Measurements from ENCODE around the gene FRAS1. TPM values are rescaled to one million over a fixed set of nuclear protein-coding genes. Genes with fewer than 3 reads are reported as not detected.
A peak's percentile ranks its signal among the peaks of the same experiment; 100 is the strongest.
"Not testable (repeated sequence)": the region's sequence is repeated elsewhere in the genome, so short reads cannot be mapped to it uniquely, and the experiment has no call there.

Gene FRAS1
- total RNA-seq, 2 donors from 2014 or later = 6.4 to 11.0 TPM

DNA sequence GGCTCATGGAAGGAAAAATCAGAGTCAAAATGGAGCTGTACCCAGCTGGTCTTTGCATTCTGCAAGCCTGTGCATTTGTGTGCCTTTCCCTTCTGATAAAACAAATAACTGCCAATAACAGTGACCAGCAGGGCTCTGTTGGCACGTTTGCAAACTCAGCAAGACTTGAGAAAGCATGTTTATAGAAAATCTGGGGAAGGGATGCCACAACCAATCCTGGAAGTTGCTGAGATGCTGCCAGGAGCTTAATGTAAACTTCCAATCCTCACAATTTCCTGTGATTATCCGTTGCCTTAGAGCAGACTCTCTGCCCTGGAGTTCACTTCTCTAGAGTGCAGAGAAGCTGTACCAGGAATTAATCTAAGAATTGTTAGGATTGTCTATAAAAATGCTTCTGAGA lies 487.6 kb downstream of the FRAS1 start:
- Histone ChIP-seq H3K9me3 (no peaks in the 10 kb centered on the region), H3K4me1 (replicated peaks) (no peaks in the 10 kb centered on the region), H3K36me3 (no peaks in the 10 kb centered on the region), H3K27me3 (replicated peaks; ENCODE audit: insufficient read depth) (no peaks in the 10 kb centered on the region), H3K4me3 (no peak overlapping the region), H3K27ac (no peak overlapping the region)
- TF ChIP-seq, protein P1, sequence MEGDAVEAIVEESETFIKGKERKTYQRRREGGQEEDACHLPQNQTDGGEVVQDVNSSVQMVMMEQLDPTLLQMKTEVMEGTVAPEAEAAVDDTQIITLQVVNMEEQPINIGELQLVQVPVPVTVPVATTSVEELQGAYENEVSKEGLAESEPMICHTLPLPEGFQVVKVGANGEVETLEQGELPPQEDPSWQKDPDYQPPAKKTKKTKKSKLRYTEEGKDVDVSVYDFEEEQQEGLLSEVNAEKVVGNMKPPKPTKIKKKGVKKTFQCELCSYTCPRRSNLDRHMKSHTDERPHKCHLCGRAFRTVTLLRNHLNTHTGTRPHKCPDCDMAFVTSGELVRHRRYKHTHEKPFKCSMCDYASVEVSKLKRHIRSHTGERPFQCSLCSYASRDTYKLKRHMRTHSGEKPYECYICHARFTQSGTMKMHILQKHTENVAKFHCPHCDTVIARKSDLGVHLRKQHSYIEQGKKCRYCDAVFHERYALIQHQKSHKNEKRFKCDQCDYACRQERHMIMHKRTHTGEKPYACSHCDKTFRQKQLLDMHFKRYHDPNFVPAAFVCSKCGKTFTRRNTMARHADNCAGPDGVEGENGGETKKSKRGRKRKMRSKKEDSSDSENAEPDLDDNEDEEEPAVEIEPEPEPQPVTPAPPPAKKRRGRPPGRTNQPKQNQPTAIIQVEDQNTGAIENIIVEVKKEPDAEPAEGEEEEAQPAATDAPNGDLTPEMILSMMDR (IDR thresholded peaks at IDR 0.05) = no peak
- TF ChIP-seq POLR2A (IDR thresholded peaks at IDR 0.05) (no peak), POLR2AphosphoS5 (IDR thresholded peaks at IDR 0.05) (no peak)
- intact Hi-C loops (cut with DNase I) = no loop called here
- DNase-seq (ENCODE audit: low spot score) = no peak
- WGBS = 34% methylated on average over 2 of the region's 2 CpGs

DNA sequence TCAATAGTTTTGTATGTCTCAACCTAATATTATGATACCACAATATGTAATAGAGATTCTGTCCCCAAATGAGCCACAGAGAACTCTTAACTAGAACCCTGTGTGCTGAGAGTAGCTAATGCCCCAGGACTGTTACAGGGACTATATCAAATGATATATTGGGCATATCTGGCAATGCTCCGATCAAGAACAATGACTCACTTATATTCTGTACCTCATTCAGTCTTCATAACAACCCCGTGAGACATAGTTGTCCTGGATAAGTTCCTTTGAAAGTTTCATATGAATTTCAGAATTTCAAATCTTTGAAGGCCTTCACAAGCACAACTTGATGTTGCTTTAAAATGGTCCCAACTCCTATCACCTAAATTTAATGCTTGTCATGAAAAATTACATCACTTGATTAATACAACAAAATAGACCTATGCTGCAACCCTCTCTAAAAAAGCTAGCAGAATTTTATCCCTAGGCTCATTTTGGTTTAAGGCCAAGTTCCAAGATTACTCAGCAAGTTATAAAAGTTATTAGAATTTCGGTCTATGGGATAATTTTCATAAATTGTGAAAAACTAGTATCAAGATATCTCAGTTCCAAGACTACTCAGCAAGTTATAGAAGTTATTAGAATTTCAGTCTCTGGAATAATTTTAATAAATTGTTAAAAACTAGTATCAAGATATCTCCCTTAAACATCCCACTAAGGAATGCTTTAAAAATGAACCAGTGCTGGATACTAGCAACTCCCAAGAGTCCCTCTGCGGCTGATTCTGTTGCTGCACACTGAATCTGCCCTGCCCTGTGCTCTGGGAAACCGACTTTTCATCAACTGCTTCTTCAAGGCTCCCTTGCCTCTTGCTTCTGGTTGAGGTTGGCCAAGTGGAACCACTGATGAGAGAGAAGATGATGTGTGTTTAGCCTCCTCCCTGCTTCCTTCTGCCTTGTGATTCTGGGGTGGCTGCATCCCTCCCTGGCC lies 488.4 kb downstream of the FRAS1 start:
- WGBS = 59% methylated on average over 5 of the region's 5 CpGs
- TF ChIP-seq, protein P1 (IDR thresholded peaks at IDR 0.05) = no peak
- TF ChIP-seq POLR2AphosphoS5 (IDR thresholded peaks at IDR 0.05) (no peak), POLR2A (IDR thresholded peaks at IDR 0.05) (no peak)
- Histone ChIP-seq H3K9me3 (no peaks in the 10 kb centered on the region), H3K36me3 (no peaks in the 10 kb centered on the region), H3K4me3 (no peak overlapping the region), H3K27me3 (replicated peaks; ENCODE audit: insufficient read depth) (no peaks in the 10 kb centered on the region), H3K27ac (no peak overlapping the region), H3K4me1 (replicated peaks) (no peaks in the 10 kb centered on the region)
- DNase-seq (ENCODE audit: low spot score) = no peak
- intact Hi-C loops (cut with DNase I) = no loop called here

DNA sequence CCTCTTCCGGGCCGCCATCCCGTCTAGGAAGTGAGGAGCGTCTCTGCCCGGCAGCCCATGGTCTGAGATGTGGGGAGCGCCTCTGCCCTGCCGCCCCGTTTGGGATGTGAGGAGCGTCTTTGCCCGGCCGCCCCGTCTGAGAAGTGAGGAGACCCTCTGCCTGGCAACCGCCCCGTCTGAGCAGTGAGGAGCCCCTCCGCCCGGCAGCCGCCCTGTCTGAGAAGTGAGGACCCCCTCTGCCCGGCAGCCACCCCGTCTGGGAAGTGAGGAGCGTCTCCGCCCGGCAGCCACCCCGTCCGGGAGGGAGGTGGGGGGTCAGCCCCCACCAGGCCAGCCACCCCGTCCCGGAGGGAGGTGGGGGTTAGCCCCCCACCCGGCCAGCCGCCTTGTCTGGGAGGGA lies 490.8 kb downstream of the FRAS1 start:
- H3K4me1 ChIP-seq (replicated peaks); DNase-seq (ENCODE audit: low spot score); H3K36me3 ChIP-seq; H3K27ac ChIP-seq; H3K4me3 ChIP-seq; H3K27me3 ChIP-seq (replicated peaks; ENCODE audit: insufficient read depth); H3K9me3 ChIP-seq; intact Hi-C loops (cut with DNase I): not testable (repeated sequence)
- 96% methylated on average over 17 of the region's 28 CpGs for whole genome bisulfite sequencing

DNA sequence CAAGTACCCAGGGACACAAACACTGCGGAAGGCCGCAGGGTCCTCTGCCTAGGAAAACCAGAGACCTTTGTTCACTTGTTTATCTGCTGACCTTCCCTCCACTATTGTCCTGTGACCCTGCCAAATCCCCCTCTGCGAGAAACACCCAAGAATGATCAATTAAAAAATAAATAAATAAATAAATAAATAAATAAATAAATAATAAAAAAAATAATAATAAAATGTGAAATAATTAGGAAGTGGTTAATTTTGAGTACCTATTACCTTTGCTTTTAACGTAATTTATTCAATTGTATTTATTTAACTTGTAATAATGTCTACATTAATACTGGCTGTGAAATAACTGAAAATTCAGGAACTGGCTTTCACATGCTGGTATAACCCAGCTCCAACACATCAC lies 491.8 kb downstream of the FRAS1 start:
- H3K27me3 ChIP-seq (replicated peaks; ENCODE audit: insufficient read depth); H3K4me1 ChIP-seq (replicated peaks); H3K9me3 ChIP-seq; H3K27ac ChIP-seq; DNase-seq (ENCODE audit: low spot score); H3K36me3 ChIP-seq; intact Hi-C loops (cut with DNase I); H3K4me3 ChIP-seq: not testable (repeated sequence)
- WGBS = 95% methylated on average over 2 of the region's 4 CpGs

DNA sequence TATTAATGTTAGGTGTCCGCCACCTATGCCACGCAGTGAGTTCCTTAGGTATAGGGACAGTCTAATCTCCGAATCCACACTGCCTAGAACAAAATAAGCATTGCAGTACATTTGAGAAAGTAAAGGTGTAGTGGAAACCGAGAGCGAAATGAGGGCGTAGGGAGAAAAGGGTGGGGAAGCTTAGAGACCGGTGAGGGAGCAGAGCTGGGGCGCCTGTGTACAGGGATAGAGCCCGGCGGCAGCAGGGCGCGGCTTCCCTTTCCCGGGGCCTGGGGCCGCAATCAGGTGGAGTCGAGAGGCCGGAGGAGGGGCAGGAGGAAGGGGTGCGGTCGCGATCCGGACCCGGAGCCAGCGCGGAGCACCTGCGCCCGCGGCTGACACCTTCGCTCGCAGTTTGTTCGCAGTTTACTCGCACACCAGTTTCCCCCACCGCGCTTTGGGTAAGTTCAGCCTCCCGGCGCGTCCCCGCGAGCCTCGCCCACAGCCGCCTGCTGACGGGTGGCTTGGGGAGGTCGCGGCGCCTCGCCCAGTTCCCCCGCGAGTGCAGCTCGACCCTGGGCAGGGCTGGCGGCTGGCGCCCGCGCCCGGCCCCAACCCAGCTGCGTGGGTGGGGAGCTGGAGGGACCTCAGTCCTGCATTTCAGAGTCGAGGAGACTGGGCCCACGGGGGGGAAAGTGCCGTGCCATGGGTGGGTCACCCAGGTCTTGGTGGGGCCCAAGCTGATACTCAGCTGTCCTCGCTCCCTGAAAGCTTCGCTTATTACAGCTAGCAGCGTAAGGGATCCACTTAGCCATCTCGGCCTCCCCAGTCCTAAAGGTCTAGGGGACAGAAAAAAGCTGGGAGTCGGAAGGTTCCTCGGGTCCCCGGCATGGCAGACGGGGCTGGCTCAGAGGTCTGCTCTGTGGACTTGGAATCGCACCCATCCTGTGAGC lies 494.6 kb downstream of the FRAS1 start, which contains the start of gene ANXA3:
Gene ANXA3, plus strand, starts transcription at position 351 of the 932 bp plus-strand sequence. CDS start 2,704 bp downstream, outside the sequence.
- no peaks in the 10 kb centered on the region for H3K27me3 ChIP-seq (replicated peaks; ENCODE audit: insufficient read depth)
- peak within 1 kb of the TSS; percentile 53 to 58 for H3K4me3 ChIP-seq
- TF ChIP-seq, protein P1 (IDR thresholded peaks at IDR 0.05) = no peak
- peak; percentile 33 for TF ChIP-seq POLR2AphosphoS5 (IDR thresholded peaks at IDR 0.05)
- peak; percentile 61 for TF ChIP-seq POLR2A (IDR thresholded peaks at IDR 0.05)
- no peaks in the 10 kb centered on the region for H3K9me3 ChIP-seq
- intact Hi-C loops (cut with DNase I) = no loop called here
- H3K4me1 ChIP-seq (replicated peaks) = no peaks in the 10 kb centered on the region
- H3K36me3 ChIP-seq = no peaks in the 10 kb centered on the region
- 6% methylated on average over 65 of the region's 65 CpGs for WGBS
- peak within 1 kb of the TSS; percentile 92 to 95 for H3K27ac ChIP-seq
- peak; percentile 73 for DNase-seq (ENCODE audit: low spot score)

Measured in prostate gland (tissue), 2 donors.